HL-60 (cell line): ENCODE data around the gene CPED1.

Experiments
- POLR2AphosphoS5 ChIP-seq: IDR thresholded peaks from 2 replicates; pipeline ENCODE4 v1.6.1; 2012; ENCODE audit warnings: low read depth
- TF ChIP-seq, protein P1 (sequence below): IDR thresholded peaks from one replicate; pipeline ENCODE4 v1.5.1; 2011; ENCODE audit warnings: low read length, control low read depth, inconsistent platforms; ENCODE audit not compliant: insufficient read depth

- TF ChIP-seq, protein P1, sequence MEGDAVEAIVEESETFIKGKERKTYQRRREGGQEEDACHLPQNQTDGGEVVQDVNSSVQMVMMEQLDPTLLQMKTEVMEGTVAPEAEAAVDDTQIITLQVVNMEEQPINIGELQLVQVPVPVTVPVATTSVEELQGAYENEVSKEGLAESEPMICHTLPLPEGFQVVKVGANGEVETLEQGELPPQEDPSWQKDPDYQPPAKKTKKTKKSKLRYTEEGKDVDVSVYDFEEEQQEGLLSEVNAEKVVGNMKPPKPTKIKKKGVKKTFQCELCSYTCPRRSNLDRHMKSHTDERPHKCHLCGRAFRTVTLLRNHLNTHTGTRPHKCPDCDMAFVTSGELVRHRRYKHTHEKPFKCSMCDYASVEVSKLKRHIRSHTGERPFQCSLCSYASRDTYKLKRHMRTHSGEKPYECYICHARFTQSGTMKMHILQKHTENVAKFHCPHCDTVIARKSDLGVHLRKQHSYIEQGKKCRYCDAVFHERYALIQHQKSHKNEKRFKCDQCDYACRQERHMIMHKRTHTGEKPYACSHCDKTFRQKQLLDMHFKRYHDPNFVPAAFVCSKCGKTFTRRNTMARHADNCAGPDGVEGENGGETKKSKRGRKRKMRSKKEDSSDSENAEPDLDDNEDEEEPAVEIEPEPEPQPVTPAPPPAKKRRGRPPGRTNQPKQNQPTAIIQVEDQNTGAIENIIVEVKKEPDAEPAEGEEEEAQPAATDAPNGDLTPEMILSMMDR = no peak
- no peak for TF ChIP-seq POLR2AphosphoS5
These were observed 84.3 kb downstream of the CPED1 start for GRCh38 chr7:121072826-121073225.
